Activated naive CD8-positive, alpha-beta T cell treated with anti-CD3 and anti-CD28 coated beads, Interleukin-2, amount 10 ng/mL, durations not matched to agents 7 days and 5 days (primary cell): Measurements from ENCODE around the gene CCL20. TPM values are rescaled to one million over a fixed set of nuclear protein-coding genes. Genes with fewer than 3 reads are reported as not detected.
"Not testable (repeated sequence)": the region's sequence is repeated elsewhere in the genome, so short reads cannot be mapped to it uniquely, and the experiment has no call there.

Experiments
- ATAC-seq: fragments of 150-1000 bp; cut with Tn5 transposase; one replicate; pipeline ENCODE4 v1.10.0; 2021; ENCODE audit warnings: low read depth, moderate library complexity
- POLR2A ChIA-PET: fragments of 350-600 bp; sonication (Branson Sonifier 250); formaldehyde crosslinking; loops from one replicate; lab custom pipeline; 2021; ENCODE audit warnings: antibody characterized with exemption; lab: Charles Lee
- DNase-seq: peaks from one replicate; pipeline ENCODE4 v3.0.0; 2021
- H3K27ac Mint-ChIP-seq: one replicate; pipeline ENCODE4 v1.8.0; 2022; ENCODE audit warnings: mild to moderate bottlenecking, mixed read lengths
- H3K27me3 Mint-ChIP-seq: one replicate; pipeline ENCODE4 v1.8.0; 2022; ENCODE audit warnings: mild to moderate bottlenecking, moderate library complexity, mixed read lengths
- H3K36me3 Mint-ChIP-seq: one replicate; pipeline ENCODE4 v1.8.0; 2021; ENCODE audit warnings: mild to moderate bottlenecking, mixed read lengths
- H3K4me1 Mint-ChIP-seq: one replicate; pipeline ENCODE4 v1.8.0; 2021; ENCODE audit warnings: mixed read lengths
- H3K4me3 Mint-ChIP-seq: one replicate; pipeline ENCODE4 v1.8.0; 2022; ENCODE audit warnings: mild to moderate bottlenecking, moderate library complexity, mixed read lengths
- H3K9me3 Mint-ChIP-seq: one replicate; pipeline ENCODE4 v1.8.0; 2021; ENCODE audit warnings: mixed read lengths
- total RNA-seq, 2 experiments: library from RNA; stranded (reverse); gene quantifications; one replicate each; pipeline ENCODE4 v1.2.3, GENCODE V29; 2021

CCL20 gene
- total RNA-seq, 2 experiments from 2014 or later, result not detected

DNA sequence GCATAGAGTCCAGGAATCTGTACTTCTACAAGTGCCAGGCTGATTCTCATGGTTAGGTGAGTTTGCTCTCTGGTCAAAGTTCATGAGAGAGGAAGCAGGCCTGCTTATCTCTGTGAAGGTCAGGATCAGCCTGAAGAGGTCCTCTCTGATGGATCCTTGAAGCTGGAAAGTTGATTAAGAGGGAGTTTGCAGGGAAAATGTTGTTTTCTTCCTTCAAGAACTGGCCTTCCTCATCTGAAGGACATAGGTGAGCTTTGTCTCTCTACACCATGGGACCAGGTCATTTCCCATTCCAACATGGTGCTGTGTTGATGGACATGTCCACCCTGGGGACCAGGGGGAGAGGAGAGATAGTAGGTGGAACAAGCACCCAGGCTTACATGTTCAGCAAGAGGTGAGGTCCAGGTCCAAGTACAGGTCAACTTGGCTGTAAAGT, 14.9 kb downstream of the CCL20 start:
- Mint-ChIP-seq H3K27me3 (peaks cover 11% of the 10 kb centered on the region), H3K36me3 (no peaks in the 10 kb centered on the region), H3K9me3 (no peaks in the 10 kb centered on the region), H3K4me1 (peaks cover 2% of the 10 kb centered on the region), H3K27ac (no peak overlapping the region), H3K4me3 (no peak overlapping the region)
- ATAC-seq, result no peak
- no peak for DNase-seq
- POLR2A ChIA-PET, result no interaction called here

DNA sequence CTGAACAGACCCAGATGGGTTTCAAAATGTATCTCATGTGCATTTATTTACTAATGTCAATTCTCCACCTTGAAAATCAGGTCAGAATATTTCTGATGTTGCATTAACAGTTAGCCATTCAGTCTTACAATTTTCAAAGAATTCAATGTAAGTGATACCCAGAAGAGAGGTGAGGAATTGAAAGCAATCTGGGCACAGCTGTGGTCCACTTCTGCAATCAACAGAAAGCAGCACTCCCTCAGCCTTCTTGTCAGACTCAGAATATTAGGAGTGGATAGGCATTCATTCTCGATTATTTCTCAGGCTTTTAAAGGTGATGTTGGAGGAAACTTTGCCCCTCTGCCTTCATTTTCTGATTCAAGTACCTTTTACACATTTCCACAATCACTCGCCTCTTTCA, 15.7 kb downstream of the CCL20 start:
- DNase-seq (no peak), ATAC-seq (no peak)
- no peak overlapping the region for H3K4me3 Mint-ChIP-seq
- POLR2A ChIA-PET, result no interaction called here
- no peak overlapping the region for H3K27ac Mint-ChIP-seq
- H3K36me3 Mint-ChIP-seq, result no peaks in the 10 kb centered on the region
- H3K9me3 Mint-ChIP-seq, result no peaks in the 10 kb centered on the region
- peaks cover 2% of the 10 kb centered on the region for H3K4me1 Mint-ChIP-seq
- peaks cover 9% of the 10 kb centered on the region for H3K27me3 Mint-ChIP-seq

DNA sequence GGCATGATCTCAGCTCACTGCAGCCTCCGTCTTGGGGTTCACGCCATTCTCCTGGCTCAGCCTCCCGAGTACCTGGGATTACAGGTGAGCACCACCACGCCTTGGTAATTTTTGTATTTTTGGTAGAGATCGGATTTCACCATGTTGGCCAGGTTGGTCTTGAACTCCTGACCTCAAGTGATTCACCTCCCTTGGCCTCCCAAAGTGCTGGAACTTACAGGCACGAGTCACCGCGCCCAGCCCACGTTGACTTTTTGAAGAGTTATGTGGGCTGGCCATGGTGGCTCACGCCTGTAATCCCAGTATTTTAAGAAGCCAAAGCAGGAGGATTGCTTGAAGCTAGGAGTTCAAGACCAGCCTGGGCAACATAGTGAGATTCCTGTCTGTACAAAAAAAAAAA, 20.8 kb downstream of the CCL20 start:
- H3K36me3 Mint-ChIP-seq, result no peaks in the 10 kb centered on the region
- H3K4me3 Mint-ChIP-seq, result no peak overlapping the region
- POLR2A ChIA-PET, result no interaction called here
- peaks cover 17% of the 10 kb centered on the region for H3K27me3 Mint-ChIP-seq
- ATAC-seq, result no peak
- no peaks in the 10 kb centered on the region for H3K9me3 Mint-ChIP-seq
- no peak overlapping the region for H3K27ac Mint-ChIP-seq
- H3K4me1 Mint-ChIP-seq, result no peaks in the 10 kb centered on the region
- DNase-seq, result no peak

DNA sequence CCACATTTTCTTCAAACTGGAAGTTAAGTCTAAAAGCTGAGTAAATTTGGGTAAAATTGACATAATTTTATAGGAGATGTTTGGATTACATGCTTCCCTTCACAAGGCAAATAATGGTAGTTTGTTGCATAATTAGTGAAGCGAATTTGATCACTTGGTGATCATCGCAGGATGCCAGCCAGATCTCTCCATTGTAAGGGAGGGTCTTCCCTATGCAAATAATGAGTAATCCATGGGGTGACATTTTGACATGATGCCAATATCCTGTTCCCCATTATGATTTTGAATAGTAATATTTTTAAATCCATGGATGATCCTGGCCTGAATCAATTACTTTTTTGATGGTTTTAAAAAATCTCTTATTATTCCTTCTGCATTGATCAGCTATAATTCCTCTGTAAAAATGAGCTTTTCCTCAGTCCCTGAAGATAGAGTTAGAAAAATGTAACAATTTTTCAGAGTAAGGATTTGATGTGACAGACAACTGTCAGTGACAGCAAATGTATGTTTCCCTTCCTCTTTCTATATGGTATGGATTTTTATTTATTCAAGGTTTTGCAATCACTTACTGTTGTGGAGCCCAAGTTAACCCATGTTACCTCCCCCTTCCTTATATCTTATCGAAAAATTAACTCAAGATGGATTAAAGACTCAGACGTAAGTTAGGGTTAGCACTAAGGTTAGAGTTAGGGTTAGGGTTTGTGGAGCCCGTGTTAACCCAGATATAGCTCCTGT, 21.4 kb downstream of the CCL20 start:
- no peak overlapping the region for H3K27ac Mint-ChIP-seq
- no peak for ATAC-seq

DNA sequence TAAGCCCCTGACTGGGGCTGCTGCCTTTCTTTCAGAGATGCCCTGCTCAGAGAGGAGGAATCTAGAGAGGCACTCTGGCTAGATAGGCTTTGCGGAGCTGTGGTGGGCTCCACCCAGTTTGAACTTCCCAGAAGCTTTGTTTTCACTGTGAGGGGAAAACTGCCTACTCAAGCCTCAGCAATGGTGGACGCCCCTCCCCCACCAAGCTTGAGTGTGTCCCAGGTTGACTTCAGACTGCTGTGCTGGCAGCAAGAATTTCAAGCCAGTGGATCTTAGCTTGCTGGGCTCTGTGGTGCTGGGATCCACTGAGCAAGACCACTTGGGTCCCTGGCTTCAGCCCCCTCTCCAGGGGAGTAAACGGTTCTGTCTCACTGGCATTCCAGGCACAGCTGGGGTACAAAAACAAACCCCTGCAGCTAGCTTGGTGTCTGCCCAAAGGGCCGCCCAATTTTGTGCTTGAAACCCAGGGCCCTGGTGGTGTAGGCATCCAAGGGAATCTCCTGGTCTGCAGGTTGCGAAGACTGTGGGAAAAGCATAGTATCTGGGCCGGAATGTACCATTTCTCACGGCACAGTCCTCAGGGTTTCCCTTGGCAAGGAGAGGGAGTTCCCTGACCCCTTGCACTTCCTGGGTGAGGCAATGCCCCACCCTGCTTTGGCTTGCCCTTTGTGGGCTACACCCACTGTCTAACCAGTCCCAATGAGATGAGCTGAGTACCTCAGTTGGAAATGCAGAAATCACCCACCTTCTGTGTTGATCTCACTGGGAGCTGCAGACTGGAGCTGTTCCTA, 25.9 kb downstream of the CCL20 start:
- H3K4me1 Mint-ChIP-seq, H3K4me3 Mint-ChIP-seq, ATAC-seq, POLR2A ChIA-PET, DNase-seq, H3K36me3 Mint-ChIP-seq, H3K27ac Mint-ChIP-seq, H3K9me3 Mint-ChIP-seq: not testable (repeated sequence)
- peaks cover 19% of the 10 kb centered on the region for H3K27me3 Mint-ChIP-seq

More for the DNA sequence above, 21.4 kb downstream of the CCL20 start:
- no peak overlapping the region for H3K4me3 Mint-ChIP-seq
- H3K4me1 Mint-ChIP-seq, result no peaks in the 10 kb centered on the region
- no peak for DNase-seq
- POLR2A ChIA-PET, result no interaction called here
- H3K36me3 Mint-ChIP-seq, result no peaks in the 10 kb centered on the region
- H3K27me3 Mint-ChIP-seq, result peaks cover 15% of the 10 kb centered on the region
- no peaks in the 10 kb centered on the region for H3K9me3 Mint-ChIP-seq

DNA sequence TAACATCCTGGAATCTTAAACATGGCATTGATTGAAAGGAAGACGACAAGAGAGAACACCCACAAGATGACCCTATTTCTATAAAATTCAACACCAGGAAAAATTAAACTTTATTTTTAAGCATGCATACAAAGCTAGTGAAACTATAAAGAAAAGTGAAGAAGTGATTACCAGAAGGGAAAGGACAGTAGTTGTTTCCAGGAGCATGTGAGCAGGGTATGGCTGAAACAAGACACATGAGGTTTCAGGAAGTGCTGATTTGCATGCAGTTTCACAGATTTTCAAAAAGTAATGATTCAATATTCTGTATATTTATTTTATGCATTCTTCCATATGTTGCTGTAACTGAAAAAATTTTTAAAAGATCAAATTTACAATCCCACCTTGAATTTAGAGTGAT, 33.2 kb downstream of the CCL20 start:
- H3K4me3 Mint-ChIP-seq, result no peak overlapping the region
- no peak for ATAC-seq
- peaks cover 7% of the 10 kb centered on the region for H3K27me3 Mint-ChIP-seq
- no peaks in the 10 kb centered on the region for H3K9me3 Mint-ChIP-seq
- POLR2A ChIA-PET, result no interaction called here
- no peaks in the 10 kb centered on the region for H3K36me3 Mint-ChIP-seq
- H3K27ac Mint-ChIP-seq, result no peak overlapping the region
- no peaks in the 10 kb centered on the region for H3K4me1 Mint-ChIP-seq
- DNase-seq, result no peak

DNA sequence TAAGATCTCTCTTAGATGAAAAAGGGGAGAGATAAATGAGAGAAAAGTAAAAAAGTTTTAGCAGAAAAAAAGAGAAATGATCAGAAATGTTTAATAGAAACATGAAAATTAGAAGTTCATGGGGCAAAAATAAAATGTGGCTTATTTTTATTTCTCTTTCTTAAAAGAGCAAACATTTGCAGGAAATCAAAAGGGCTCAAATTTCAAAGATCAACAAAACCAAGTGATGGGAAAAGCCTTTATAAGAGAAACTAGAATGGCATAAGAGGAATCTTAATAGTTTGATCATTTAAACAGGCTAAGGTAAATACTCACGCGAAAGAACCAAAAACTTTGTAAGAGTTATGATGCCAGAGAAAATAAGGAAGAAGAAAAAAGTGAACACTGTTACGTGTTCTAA, 34.5 kb downstream of the CCL20 start:
- H3K27me3 Mint-ChIP-seq, result peaks cover 7% of the 10 kb centered on the region
- H3K4me1 Mint-ChIP-seq, result no peaks in the 10 kb centered on the region
- no peaks in the 10 kb centered on the region for H3K36me3 Mint-ChIP-seq
- DNase-seq, result no peak
- ATAC-seq, result no peak
- H3K9me3 Mint-ChIP-seq, result no peaks in the 10 kb centered on the region
- no peak overlapping the region for H3K27ac Mint-ChIP-seq
- POLR2A ChIA-PET, result no interaction called here
- H3K4me3 Mint-ChIP-seq, result no peak overlapping the region

DNA sequence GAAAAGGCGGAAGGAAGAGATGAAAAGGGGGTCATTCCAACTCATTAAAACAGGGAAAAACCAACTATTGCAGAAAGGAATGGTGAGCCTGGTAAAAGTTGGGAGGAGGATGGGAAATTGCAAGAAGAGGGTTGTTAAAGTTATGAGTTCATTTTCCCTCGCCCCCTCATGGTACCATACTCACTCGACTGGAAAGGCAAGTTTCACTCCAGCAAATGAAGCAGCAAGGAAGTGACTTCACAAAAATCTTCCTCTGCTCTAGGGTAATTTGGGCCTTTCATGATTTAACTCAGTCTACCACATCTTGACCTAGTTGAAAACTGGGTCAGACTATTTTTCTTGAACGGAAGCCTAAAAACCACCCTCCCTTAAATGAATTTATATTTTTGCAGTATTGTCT, 34.9 kb downstream of the CCL20 start:
- Mint-ChIP-seq H3K27ac (no peak overlapping the region), H3K27me3 (peaks cover 7% of the 10 kb centered on the region)
- ATAC-seq, result no peak

DNA sequence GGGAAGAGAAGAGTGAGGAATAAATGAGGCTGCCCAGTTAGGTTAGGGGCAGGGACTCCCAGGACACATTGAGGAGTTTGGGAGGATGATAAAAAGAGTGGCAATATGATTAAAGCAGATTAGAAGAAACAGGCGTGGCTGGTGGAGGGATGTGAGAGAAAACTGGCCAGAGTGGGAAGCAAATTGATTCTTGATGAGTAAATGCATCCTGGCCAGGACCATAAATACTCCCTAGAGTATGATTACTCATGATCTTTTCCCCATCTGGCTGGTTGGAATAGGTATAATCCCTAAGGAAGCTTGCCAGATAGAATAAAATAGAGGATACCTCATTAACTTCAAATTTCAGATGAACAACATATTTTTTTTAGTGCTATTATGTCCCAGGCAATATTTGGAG, 36.3 kb downstream of the CCL20 start:
- H3K4me3 Mint-ChIP-seq, result no peak overlapping the region
- no peaks in the 10 kb centered on the region for H3K4me1 Mint-ChIP-seq
- POLR2A ChIA-PET, result no interaction called here
- no peaks in the 10 kb centered on the region for H3K36me3 Mint-ChIP-seq
- DNase-seq (no peak), ATAC-seq (no peak)
- peaks cover 8% of the 10 kb centered on the region for H3K27me3 Mint-ChIP-seq
- no peaks in the 10 kb centered on the region for H3K9me3 Mint-ChIP-seq
- no peak overlapping the region for H3K27ac Mint-ChIP-seq

More for the DNA sequence above, 34.9 kb downstream of the CCL20 start:
- Mint-ChIP-seq H3K9me3 (no peaks in the 10 kb centered on the region), H3K4me3 (no peak overlapping the region), H3K4me1 (no peaks in the 10 kb centered on the region), H3K36me3 (no peaks in the 10 kb centered on the region)
- POLR2A ChIA-PET, result no interaction called here
- no peak for DNase-seq

DNA sequence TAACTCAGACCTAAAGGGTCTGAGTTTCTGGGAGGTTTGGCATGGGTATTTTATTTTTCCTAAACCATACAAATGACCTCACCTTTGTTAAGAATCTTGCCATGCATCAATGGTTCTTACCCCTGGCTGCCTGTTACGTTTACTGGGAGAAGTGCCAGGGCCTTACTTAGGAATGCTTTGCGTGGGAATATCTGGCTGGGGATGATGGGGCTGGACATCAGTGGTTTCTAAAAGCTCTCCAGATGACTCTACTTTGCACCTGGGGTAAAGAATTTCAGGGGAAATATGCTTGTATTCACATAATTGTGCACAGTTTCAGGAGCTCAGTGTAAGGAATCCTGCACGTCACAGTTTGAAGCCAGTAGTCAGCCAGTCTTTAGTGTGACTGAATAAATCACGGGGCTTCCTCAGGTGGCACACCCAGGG, 39.6 kb downstream of the CCL20 start:
- no peak for ATAC-seq
- H3K27ac Mint-ChIP-seq, result no peak overlapping the region
- peaks cover 14% of the 10 kb centered on the region for H3K27me3 Mint-ChIP-seq
- POLR2A ChIA-PET, result no interaction called here
- no peak for DNase-seq
- no peak overlapping the region for H3K4me3 Mint-ChIP-seq
- no peaks in the 10 kb centered on the region for H3K36me3 Mint-ChIP-seq
- H3K4me1 Mint-ChIP-seq, result no peaks in the 10 kb centered on the region
- H3K9me3 Mint-ChIP-seq, result no peaks in the 10 kb centered on the region

DNA sequence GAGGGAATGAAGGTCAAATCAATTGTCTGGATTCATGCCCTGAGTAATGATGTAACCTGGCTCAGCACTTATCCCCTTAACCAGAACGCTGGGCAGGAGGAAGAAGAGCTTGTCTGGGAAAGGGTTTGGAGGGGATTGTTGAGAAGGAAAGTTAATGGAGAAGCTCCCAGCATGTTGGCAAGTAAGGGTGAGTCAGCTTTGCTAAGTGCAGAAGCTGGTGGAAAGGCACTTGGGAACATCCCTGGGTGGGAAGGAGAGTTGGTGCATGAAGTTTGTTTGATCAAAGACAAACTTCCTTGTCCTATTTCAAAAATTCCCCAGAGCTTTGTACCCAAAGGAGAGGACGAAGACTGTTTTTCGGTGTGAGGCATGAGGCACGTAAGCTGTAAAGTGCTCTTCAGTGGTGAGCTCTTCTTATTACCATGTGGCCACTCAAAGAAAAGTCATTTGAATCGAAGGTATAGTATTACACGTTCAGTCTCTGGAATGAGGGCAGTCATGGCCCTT, 40.2 kb downstream of the CCL20 start:
- Mint-ChIP-seq H3K4me3 (no peak overlapping the region), H3K27ac (no peak overlapping the region), H3K4me1 (no peaks in the 10 kb centered on the region), H3K36me3 (no peaks in the 10 kb centered on the region), H3K9me3 (no peaks in the 10 kb centered on the region), H3K27me3 (peaks cover 14% of the 10 kb centered on the region)
- no peak for ATAC-seq
- POLR2A ChIA-PET, result no interaction called here
- no peak for DNase-seq

DNA sequence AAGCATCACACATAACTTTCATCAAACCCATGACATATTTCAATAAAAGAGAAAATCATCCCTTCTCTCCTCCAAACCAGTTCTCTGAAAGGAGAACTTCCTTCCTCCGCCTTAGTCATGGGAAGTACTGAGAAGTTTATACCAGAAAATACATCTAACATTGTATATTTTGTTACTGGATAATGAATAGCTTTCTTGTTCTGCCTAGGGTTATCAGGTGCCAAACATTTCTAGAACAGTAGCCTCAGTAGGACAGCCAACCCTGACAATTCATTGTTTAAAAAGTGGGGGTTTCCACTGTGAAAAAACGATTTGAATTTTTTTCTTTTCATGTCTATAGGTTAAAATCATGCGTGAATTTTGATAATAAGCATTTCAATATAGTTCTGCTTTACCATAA, 41.8 kb downstream of the CCL20 start:
- Mint-ChIP-seq H3K27me3 (peaks cover 14% of the 10 kb centered on the region), H3K27ac (no peak overlapping the region), H3K4me3 (no peak overlapping the region), H3K36me3 (no peaks in the 10 kb centered on the region), H3K9me3 (no peaks in the 10 kb centered on the region), H3K4me1 (no peaks in the 10 kb centered on the region)
- no peak for DNase-seq
- no peak for ATAC-seq
- POLR2A ChIA-PET, result no interaction called here

DNA sequence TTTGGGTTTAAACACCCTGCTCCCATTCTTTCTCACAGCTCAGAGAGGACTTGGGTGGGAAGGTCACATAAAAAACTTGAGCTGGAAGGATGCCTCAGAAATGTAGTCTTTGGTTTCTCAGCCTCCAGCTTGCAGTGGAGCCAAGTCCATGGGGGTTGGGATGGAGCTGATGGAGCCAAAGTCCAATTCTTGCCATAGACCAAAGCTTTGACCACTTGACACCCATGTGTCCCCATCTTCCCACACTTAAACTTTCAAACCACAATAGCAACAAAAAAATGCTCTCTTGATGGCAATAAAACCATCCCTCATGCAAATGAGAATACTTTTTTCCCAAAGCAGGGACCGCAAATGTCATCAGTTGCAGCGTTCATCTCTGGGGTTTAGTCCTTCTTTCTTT, 43.1 kb downstream of the CCL20 start:
- H3K36me3 Mint-ChIP-seq, result no peaks in the 10 kb centered on the region
- peaks cover 12% of the 10 kb centered on the region for H3K27me3 Mint-ChIP-seq
- no peaks in the 10 kb centered on the region for H3K9me3 Mint-ChIP-seq
- DNase-seq (no peak), ATAC-seq (no peak)
- POLR2A ChIA-PET, result no interaction called here
- no peak overlapping the region for H3K27ac Mint-ChIP-seq
- H3K4me1 Mint-ChIP-seq, result no peaks in the 10 kb centered on the region
- H3K4me3 Mint-ChIP-seq, result no peak overlapping the region

DNA sequence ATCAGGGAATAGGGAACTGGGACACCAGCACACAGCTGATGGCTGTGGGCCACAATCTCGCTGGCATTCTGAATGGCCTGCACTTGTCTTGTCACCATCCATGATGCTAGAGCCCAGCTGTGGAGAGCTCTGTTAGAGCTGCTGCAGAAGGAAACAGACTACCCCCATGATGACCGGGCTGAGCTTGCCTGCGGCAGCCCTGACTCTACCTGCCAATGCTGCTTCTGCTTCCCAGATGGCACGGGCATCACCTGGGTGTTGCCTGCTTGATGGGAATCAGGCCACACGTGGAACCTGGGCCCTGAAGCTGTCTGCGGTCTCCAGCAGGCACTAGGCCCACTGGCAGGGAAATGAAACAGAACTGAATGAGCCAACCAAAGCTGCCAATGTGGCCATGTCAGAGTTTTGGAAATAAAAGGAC, 46.6 kb downstream of the CCL20 start:
- Mint-ChIP-seq H3K36me3 (no peaks in the 10 kb centered on the region), H3K9me3 (no peaks in the 10 kb centered on the region), H3K27ac (no peak overlapping the region), H3K4me3 (no peak overlapping the region), H3K4me1 (no peaks in the 10 kb centered on the region), H3K27me3 (peaks cover 8% of the 10 kb centered on the region)
- DNase-seq, result no peak
- POLR2A ChIA-PET, result no interaction called here
- ATAC-seq, result no peak
